Activated CD8-positive, alpha-beta memory T cell treated with anti-CD3 and anti-CD28 coated beads, Interleukin-2, amount 50 U/mL, for 48 hours (primary cell): Measurements from ENCODE around the gene ASB2.

Source experiments
- DNase-seq: peaks from one replicate; pipeline ENCODE4 v3.0.0-alpha.2; 2020

Gene ASB2

GRCh38 chr14:93976477-93977057 lies at the start of gene ASB2:
Gene ASB2, minus strand, starts transcription at chr14:93976570. Its CDS starts 12,031 bp downstream, at chr14:93964539.
- DNase-seq, result no peak

GRCh38 chr14:94025720-94026119 lies 49.4 kb upstream of the ASB2 start:
- no peak for DNase-seq

- no peak for DNase-seq
Observed at GRCh38 chr14:94024549-94024948, 48.2 kb upstream of the ASB2 start.

GRCh38 chr14:94022532-94023411 lies 46.4 kb upstream of the ASB2 start:
- no peak for DNase-seq

- no peak for DNase-seq
Observed at GRCh38 chr14:94021416-94022157, 45.2 kb upstream of the ASB2 start.

GRCh38 chr14:94021001-94021400 lies 44.6 kb upstream of the ASB2 start:
- no peak for DNase-seq

GRCh38 chr14:94020267-94020666 lies 43.9 kb upstream of the ASB2 start:
- DNase-seq, result no peak

- DNase-seq, result no peak
Observed at GRCh38 chr14:94019329-94019728, 43.0 kb upstream of the ASB2 start.

- no peak for DNase-seq
Observed at GRCh38 chr14:94018308-94018707, 41.9 kb upstream of the ASB2 start.

GRCh38 chr14:94016446-94016976 lies 40.1 kb upstream of the ASB2 start:
- DNase-seq, result no peak

GRCh38 chr14:94015223-94015622 lies 38.9 kb upstream of the ASB2 start:
- DNase-seq, result no peak

- DNase-seq, result no peak
Observed at GRCh38 chr14:94014382-94014781, 38.0 kb upstream of the ASB2 start.

- no peak for DNase-seq
Observed at GRCh38 chr14:94011795-94012194, 35.4 kb upstream of the ASB2 start.

- DNase-seq, result no peak
Observed at GRCh38 chr14:94010625-94011024, 34.3 kb upstream of the ASB2 start.

GRCh38 chr14:94009767-94010166 lies 33.4 kb upstream of the ASB2 start:
- DNase-seq, result no peak

GRCh38 chr14:94008234-94008633 lies 31.9 kb upstream of the ASB2 start:
- DNase-seq, result no peak

- no peak for DNase-seq
Observed at GRCh38 chr14:94005324-94006073, 29.1 kb upstream of the ASB2 start.

GRCh38 chr14:94004015-94004414 lies 27.6 kb upstream of the ASB2 start:
- DNase-seq, result no peak

- DNase-seq, result no peak
Observed at GRCh38 chr14:94003397-94003796, 27.0 kb upstream of the ASB2 start.

- peak; percentile 82 for DNase-seq
Observed at GRCh38 chr14:94001501-94002396, 25.4 kb upstream of the ASB2 start.

GRCh38 chr14:94001016-94001415 lies 24.6 kb upstream of the ASB2 start:
- DNase-seq, result no peak

GRCh38 chr14:94000267-94000666 lies 23.9 kb upstream of the ASB2 start:
- no peak for DNase-seq
